GM19240 (cell line): Measurements from ENCODE around the gene FBN1.

Experiments used
- DNase-seq: peaks from one replicate; pipeline ENCODE4 v3.0.0; 2011; ENCODE audit warnings: low spot score; ENCODE audit not compliant: insufficient read length

Gene FBN1

GRCh38 chr15:48520376-48521155 is 124.9 kb downstream of the FBN1 start:
- DNase-seq, result no peak

DNA sequence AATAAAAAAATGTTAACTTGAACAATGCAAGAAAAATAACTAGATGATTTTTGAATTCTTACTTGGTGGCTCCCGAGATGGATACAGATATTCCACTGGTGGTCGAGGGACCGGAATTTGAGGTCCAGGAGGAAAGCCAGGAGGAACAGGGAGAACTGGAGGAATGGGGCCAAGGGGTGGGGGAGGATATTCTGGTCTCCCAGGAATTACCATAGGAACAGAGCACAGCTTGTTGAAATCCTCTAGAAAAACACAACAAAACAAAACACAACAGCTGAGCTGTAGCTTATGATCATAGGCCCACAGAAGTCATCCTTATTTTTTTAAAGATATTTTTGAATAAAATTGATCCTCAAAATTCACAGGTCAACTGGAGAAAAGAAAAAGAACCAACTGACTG is 129.4 kb downstream of the FBN1 start:
- no peak for DNase-seq

DNA sequence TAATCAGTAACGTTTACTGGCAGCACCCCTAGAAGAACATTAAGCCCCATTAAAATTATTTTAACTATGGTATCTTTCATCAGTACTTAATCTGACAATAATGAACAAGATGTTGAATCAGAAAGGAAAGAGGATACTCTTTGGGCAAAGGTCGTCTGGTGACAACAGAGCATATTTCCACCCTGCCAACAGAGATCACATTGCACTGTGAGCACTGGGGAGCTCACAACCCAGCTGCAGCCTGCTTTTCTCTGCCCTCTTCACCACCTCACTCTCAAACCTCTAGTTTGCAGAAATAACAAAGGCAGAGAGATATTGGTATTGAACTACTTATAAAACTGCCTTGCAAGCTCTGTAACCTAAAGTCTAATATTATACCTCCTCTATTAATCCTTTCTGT is 130.0 kb downstream of the FBN1 start:
- DNase-seq, result no peak

- no peak for DNase-seq
These were observed 131.2 kb downstream of the FBN1 start for GRCh38 chr15:48514103-48514816.

DNA sequence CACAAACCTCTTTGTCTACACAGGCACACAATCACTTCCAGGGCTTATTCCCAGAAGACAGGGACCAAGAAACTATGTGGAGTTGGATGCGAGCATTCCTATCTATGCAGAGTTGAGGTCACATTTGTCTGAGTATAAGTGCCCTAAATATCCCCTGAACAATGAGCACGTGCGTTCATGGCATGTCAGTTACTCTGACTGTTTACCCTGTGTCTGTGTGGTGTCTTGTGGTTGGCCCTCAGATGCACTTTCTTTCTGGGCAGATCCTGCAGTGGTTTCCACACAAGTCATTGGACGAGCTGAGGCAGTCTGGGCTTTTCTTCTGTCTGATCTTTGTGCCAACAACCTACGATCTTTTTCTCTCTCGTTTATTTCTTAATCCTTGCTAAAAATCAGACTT is 134.5 kb downstream of the FBN1 start:
- no peak for DNase-seq

- DNase-seq, result peak; percentile 14
These were observed 138.0 kb downstream of the FBN1 start for GRCh38 chr15:48507416-48508065.

GRCh38 chr15:48505067-48505466 is 140.4 kb downstream of the FBN1 start:
- no peak for DNase-seq

DNA sequence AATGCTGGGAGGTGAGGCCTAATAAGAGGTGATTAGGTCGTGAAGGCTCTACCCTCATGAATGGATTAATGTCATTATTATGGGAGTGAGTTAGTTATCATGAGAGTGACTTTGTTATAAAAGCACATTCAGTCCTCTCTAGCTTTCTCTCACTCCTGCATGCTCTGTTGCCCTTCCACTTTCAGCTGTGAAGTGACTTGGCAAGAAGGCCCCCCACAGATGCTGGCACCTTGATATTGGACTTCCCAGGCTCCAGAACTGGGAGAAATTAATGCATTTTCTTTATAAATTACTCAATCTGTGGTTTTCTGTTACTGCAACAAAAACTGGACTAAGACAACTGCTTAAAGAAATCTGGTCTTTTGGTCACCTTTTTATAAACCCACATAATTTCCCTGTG is 144.3 kb downstream of the FBN1 start:
- DNase-seq, result no peak

DNA sequence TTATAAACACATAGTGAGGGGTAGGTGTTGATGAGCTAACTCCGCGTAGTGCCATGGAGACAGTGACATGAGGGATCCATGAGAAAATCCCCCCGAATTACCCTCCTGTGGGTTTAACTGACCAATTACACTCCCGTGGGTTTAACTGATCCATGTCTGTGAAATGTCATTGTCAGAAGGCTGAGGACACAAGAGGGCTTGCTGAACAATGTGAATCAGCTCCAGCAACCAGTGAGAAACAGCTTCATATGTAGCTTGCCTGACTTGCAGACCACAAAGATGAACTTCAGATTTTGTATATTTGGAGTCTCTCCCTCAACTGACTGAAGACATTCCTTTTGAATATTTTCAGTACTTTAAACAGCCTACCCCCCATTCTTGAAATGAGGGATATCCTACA is 144.9 kb downstream of the FBN1 start:
- no peak for DNase-seq

- no peak for DNase-seq
These were observed 145.5 kb downstream of the FBN1 start for GRCh38 chr15:48499978-48500377.

- DNase-seq, result no peak
These were observed 146.7 kb downstream of the FBN1 start for GRCh38 chr15:48498828-48499227.

- DNase-seq, result no peak
These were observed 150.9 kb downstream of the FBN1 start for GRCh38 chr15:48494631-48495030.

GRCh38 chr15:48493763-48494225 is 151.7 kb downstream of the FBN1 start:
- DNase-seq, result no peak

- DNase-seq, result no peak
These were observed 152.3 kb downstream of the FBN1 start for GRCh38 chr15:48493084-48493762.

DNA sequence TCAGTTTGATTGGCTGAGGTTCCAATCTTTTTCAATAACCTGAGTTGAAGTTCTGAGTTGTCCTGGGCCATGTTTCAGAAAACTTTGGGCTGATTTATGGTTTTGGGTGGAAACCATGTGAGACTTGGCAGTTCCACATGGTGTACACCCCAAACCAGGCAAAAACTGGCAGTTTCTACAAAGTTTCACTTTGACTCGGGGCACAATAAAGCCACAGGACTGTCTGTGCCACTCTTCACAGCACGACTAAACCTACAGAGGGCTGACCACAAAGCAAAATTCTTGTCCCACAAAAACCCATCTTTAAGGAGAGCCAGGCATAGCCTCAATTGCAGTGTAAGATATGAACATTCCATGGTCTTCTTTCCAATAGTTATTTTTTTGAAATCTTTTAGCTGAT is 159.3 kb downstream of the FBN1 start:
- no peak for DNase-seq

DNA sequence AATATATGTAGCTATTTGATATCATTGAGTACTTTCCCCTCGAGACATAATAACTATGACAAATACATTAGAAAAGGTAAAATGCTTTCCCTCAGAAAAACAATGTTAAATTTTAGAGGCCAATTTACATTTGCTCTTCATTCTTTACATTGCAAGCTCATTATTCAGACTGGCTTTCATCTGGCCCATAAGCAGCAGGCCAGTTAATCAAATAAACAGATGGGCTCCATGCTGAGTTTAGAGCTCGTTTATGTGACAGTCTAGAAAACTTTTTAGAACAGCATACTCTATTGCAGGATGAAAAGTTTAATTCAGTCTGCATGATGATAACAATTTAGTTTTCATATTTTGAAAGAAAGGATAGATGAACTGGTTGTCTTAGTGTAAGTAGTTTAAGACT is 163.7 kb downstream of the FBN1 start:
- no peak for DNase-seq

DNA sequence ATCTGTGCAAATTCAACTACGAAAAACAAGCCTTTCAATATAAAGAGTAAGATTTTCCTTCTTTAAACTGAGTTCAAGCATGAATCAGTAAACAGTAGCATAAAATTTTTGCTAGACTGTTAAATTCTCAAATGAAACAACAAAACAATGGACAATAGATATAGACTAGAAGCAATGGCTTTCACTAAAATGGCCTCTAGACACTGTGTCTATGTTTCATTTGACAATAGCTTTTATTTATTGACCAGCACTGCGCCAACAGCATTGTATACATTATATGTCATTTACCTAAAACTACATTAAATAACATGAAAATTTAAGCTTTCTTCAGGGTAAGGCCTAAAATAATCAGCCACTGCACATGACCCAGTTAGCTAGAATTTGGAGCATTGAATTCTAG is 165.8 kb downstream of the FBN1 start:
- no peak for DNase-seq

GRCh38 chr15:48478581-48478980 is 166.9 kb downstream of the FBN1 start:
- no peak for DNase-seq

- DNase-seq, result no peak
These were observed 167.6 kb downstream of the FBN1 start for GRCh38 chr15:48477795-48478360.

- no peak for DNase-seq
These were observed 169.7 kb downstream of the FBN1 start for GRCh38 chr15:48475600-48476395.

GRCh38 chr15:48473667-48474066 is 171.8 kb downstream of the FBN1 start:
- DNase-seq, result no peak
